Body of pancreas (tissue), 4 donors: ENCODE data around the gene CTF1. TPM values are rescaled to one million over a fixed set of nuclear protein-coding genes. Genes with fewer than 3 reads are reported as not detected.
A peak's percentile ranks its signal among the peaks of the same experiment; 100 is the strongest.

ENCODE experiments used
- ATAC-seq: fragments of 150-250 bp; one replicate; pipeline ENCODE4 v1.9.1; 2016
- DNase-seq, 4 donors: peaks; one replicate each; pipeline ENCODE4 v3.0.0-alpha.2; 2019
- H3K27ac ChIP-seq, 4 donors: fragments of 200-600 bp; sonication (generic); 1 replicate in 3 of 4; 2 replicates in 1 of 4; pipeline versions ENCODE4 v1.5.1 to v1.6.1; 2016 to 2019; ENCODE audit warnings: mild to moderate bottlenecking in 1 of 4, mixed read lengths in 1 of 4, moderate library complexity in 1 of 4
- H3K27me3 ChIP-seq, 2 donors: fragments of 200-600 bp; sonication (generic); one replicate each; pipeline ENCODE4 v1.6.0; 2016; ENCODE audit warnings: mild to moderate bottlenecking in 1 of 2
- H3K36me3 ChIP-seq, 2 donors: fragments of 200-600 bp; sonication (generic); replicated peaks in 1 of 2; 2 replicates each; pipeline ENCODE4 v1.5.1; 2016; ENCODE audit warnings: low read depth in 2 of 2; ENCODE audit not compliant: insufficient read depth in 1 of 2
- H3K4me1 ChIP-seq: fragments of 200-600 bp; sonication (generic); one replicate; pipeline ENCODE4 v1.6.0; 2016
- H3K4me3 ChIP-seq, 2 donors: fragments of 200-600 bp; sonication (generic); 1 replicate in 1 of 2; 2 replicates in 1 of 2; pipeline ENCODE4 v1.5.1; 2016 to 2019
- H3K9me3 ChIP-seq, 3 donors: fragments of 200-600 bp; sonication (generic); 1 replicate in 2 of 3; 2 replicates in 1 of 3; pipeline ENCODE4 v1.5.1; 2016
- CTCF ChIP-seq, 7 experiments: fragments of 450-650 bp in 4 of 7; fragments of 200-600 bp in 3 of 7; sonication (generic) in 3 of 7; IDR thresholded peaks; one replicate each; pipeline ENCODE4 v1.5.1; 2016 to 2019; ENCODE audit warnings: antibody characterized with exemption in 7 of 7
- POLR2A ChIP-seq, 3 donors: fragments of 450-650 bp; IDR thresholded peaks; one replicate each; pipeline ENCODE4 v1.6.1; 2016; ENCODE audit warnings: antibody characterized with exemption in 3 of 3, mild to moderate bottlenecking in 2 of 3
- WGBS, 2 donors: methylation state at CpG; one replicate each; pipeline ENCODE4 v1.1.5; 2017; 5-methylcytosine and 5-hydroxymethylcytosine counted together
- intact Hi-C: fragments of 100-400 bp; cut with DNase I; formaldehyde crosslinking; loops from one replicate; pipeline ENCODE4 v1.15.1; 2023
- total RNA-seq, 2 donors: library from RNA; depleted of rRNA; stranded (reverse); fragments of >200 nt; gene quantifications; one replicate each; pipeline ENCODE4 v1.1.0, GENCODE V29; 2016

CTF1 gene
- total RNA-seq, 2 donors from 2014 or later, result 1.0 to 2.0 TPM

GRCh38 chr16:30904114-30904780, 7.8 kb downstream of the CTF1 start:
- DNase-seq (no peak), ATAC-seq (no peak)
- intact Hi-C loops, result no loop called here
- WGBS, 2 donors, result 83 to 88% methylated on average over 2 to 18 of the region's 19 CpGs
- H3K27ac ChIP-seq, result peak overlapping the region in 3 of 4 donors; percentile 21 to 95 (median 49)
- H3K27me3 ChIP-seq, result no peaks in the 10 kb centered on the region
- peaks cover 20% of the 10 kb centered on the region for H3K4me1 ChIP-seq
- H3K4me3 ChIP-seq, result no peak overlapping the region
- no peaks in the 10 kb centered on the region for H3K36me3 ChIP-seq
- no peaks in the 10 kb centered on the region for H3K9me3 ChIP-seq
- TF ChIP-seq CTCF (IDR thresholded peaks at IDR 0.05) (no peak), POLR2A (IDR thresholded peaks at IDR 0.05) (no peak)

GRCh38 chr16:30907064-30907463, 10.7 kb downstream of the CTF1 start:
- Histone ChIP-seq H3K9me3 (no peaks in the 10 kb centered on the region), H3K4me1 (peaks cover 8% of the 10 kb centered on the region), H3K27ac (no peak overlapping the region), H3K4me3 (no peak overlapping the region), H3K36me3 (no peaks in the 10 kb centered on the region), H3K27me3 (no peaks in the 10 kb centered on the region)
- intact Hi-C loops, result loop anchor here (5.0 kb wide), 1 partner anchor 65 kb away; no protein-coding TSS in a partner anchor
- ATAC-seq (no peak), DNase-seq (no peak)
- 65 to 100% methylated on average over 1 to 4 of the region's 4 CpGs for WGBS, 2 donors
- TF ChIP-seq CTCF (IDR thresholded peaks at IDR 0.05) (no peak), POLR2A (IDR thresholded peaks at IDR 0.05) (no peak)

GRCh38 chr16:30910427-30911029, 14.1 kb downstream of the CTF1 start:
- no peak overlapping the region for H3K27ac ChIP-seq
- no peak for ATAC-seq
- H3K9me3 ChIP-seq, result no peaks in the 10 kb centered on the region
- intact Hi-C loops, result no loop called here
- WGBS, 2 donors, result 63 to 66% methylated on average over 15 to 17 of the region's 18 CpGs
- no peak overlapping the region for H3K4me3 ChIP-seq
- no peak for DNase-seq
- no peaks in the 10 kb centered on the region for H3K27me3 ChIP-seq
- H3K4me1 ChIP-seq, result no peaks in the 10 kb centered on the region
- no peak for TF ChIP-seq POLR2A (IDR thresholded peaks at IDR 0.05)
- TF ChIP-seq CTCF (IDR thresholded peaks at IDR 0.05), result no peak
- H3K36me3 ChIP-seq, result no peaks in the 10 kb centered on the region

GRCh38 chr16:30912794-30913412, 16.5 kb downstream of the CTF1 start:
- 70 to 79% methylated on average over 5 to 6 of the region's 6 CpGs for WGBS, 2 donors
- no peak overlapping the region for H3K4me3 ChIP-seq
- H3K36me3 ChIP-seq, result no peaks in the 10 kb centered on the region
- H3K27me3 ChIP-seq, result no peaks in the 10 kb centered on the region
- TF ChIP-seq CTCF (IDR thresholded peaks at IDR 0.05), result no peak
- no peak for TF ChIP-seq POLR2A (IDR thresholded peaks at IDR 0.05)
- H3K4me1 ChIP-seq, result no peaks in the 10 kb centered on the region
- no peak for ATAC-seq
- no peak for DNase-seq
- no peaks in the 10 kb centered on the region for H3K9me3 ChIP-seq
- intact Hi-C loops, result no loop called here
- H3K27ac ChIP-seq, result no peak overlapping the region
